ENCODE results near the gene EMP1.

GRCh38 chr12:13195785-13196129, 769 bp upstream of the EMP1 start:
- TF ChIP-seq RAD21 (CRISPR knock-in tag; conservative IDR thresholded peaks at IDR 0.05 in 1 of 2, IDR thresholded peaks at IDR 0.05 in 1 of 2), result no peak
- TF ChIP-seq, protein P1, sequence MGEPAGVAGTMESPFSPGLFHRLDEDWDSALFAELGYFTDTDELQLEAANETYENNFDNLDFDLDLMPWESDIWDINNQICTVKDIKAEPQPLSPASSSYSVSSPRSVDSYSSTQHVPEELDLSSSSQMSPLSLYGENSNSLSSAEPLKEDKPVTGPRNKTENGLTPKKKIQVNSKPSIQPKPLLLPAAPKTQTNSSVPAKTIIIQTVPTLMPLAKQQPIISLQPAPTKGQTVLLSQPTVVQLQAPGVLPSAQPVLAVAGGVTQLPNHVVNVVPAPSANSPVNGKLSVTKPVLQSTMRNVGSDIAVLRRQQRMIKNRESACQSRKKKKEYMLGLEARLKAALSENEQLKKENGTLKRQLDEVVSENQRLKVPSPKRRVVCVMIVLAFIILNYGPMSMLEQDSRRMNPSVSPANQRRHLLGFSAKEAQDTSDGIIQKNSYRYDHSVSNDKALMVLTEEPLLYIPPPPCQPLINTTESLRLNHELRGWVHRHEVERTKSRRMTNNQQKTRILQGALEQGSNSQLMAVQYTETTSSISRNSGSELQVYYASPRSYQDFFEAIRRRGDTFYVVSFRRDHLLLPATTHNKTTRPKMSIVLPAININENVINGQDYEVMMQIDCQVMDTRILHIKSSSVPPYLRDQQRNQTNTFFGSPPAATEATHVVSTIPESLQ (CRISPR knock-in tag; IDR thresholded peaks at IDR 0.05), result no peak
- TF ChIP-seq TCF7 (IDR thresholded peaks at IDR 0.05; ENCODE audit: borderline replicate concordance), result no peak
